H1 (cell line): ENCODE data around the gene PFKFB1. TPM values are rescaled to one million over a fixed set of nuclear protein-coding genes. Genes with fewer than 3 reads are reported as not detected.

Experiments used
- CBX5 ChIP-seq: fragments of 300-800, 300-1000 bp; sonication (generic); IDR thresholded peaks from 2 replicates; pipeline ENCODE4 v1.7.1; 2016; ENCODE audit warnings: antibody characterized with exemption, low read length, low read depth
- CHD1 ChIP-seq: IDR thresholded peaks from 2 replicates; pipeline ENCODE4 v1.6.1; 2012; ENCODE audit warnings: low read depth, low read length, improper control_type of control experiment
- CTCF ChIP-seq, 3 experiments: IDR thresholded peaks; 1 replicate in 2 of 3; 2 replicates in 1 of 3; pipeline versions ENCODE4 v1.5.1 to v1.6.1; 2011; ENCODE audit warnings: low read length in 3 of 3, mild to moderate bottlenecking in 3 of 3, inconsistent platforms in 2 of 3, low read depth in 1 of 3, moderate library complexity in 1 of 3; ENCODE audit not compliant: insufficient read depth in 1 of 3; ENCODE audit errors: control extremely low read depth in 1 of 3
- EZH2 ChIP-seq: fragments of 200-600 bp; sonication (generic); IDR thresholded peaks from 2 replicates; pipeline ENCODE4 v1.7.1; 2012; ENCODE audit warnings: low read depth, mild to moderate bottlenecking, moderate library complexity, low read length, inconsistent platforms; ENCODE audit not compliant: severe bottlenecking
- PHF8 ChIP-seq: fragments of 200-600 bp; sonication (generic); conservative IDR thresholded peaks from 2 replicates; pipeline ENCODE4 v1.7.1; 2012; ENCODE audit warnings: low read depth, mild to moderate bottlenecking, inconsistent platforms, low read length, moderate library complexity
- ZNF274 ChIP-seq: IDR thresholded peaks from 2 replicates; pipeline ENCODE4 v1.7.0; 2012; ENCODE audit warnings: low read length, borderline replicate concordance; ENCODE audit errors: extremely low read depth
- polyA plus RNA-seq, 7 experiments: library from polyadenylated mRNA; depleted of rRNA in 3 of 7; stranded (reverse) in 5 of 7; unstranded in 2 of 7; fragments of >200 nt in 5 of 7; fragments of 200-250 nt in 2 of 7; gene quantifications; 1 replicate in 5 of 7; 2 replicates in 1 of 7; 4 replicates in 1 of 7; pipeline versions ENCODE4 v1.2.1 to v1.2.3, GENCODE V29; 2011 to 2013; ENCODE audit warnings: missing spikeins in 2 of 7, mixed read lengths in 2 of 7
- total RNA-seq: library from RNA; stranded (reverse); fragmentation: NEBNext Ultra II Directional; extraction: Animal tissue kit (Norgen Biotek cat#: 25700); gene quantifications from 2 replicates; pipeline ENCODE4 v1.2.1, GENCODE V29; 2021

Gene PFKFB1
- total and polyA plus RNA-seq, 2 of the 8 experiments (the other 6 are each of a cell fraction or from before 2014, with no cell fraction given), result 0.26 to 0.30 TPM

GRCh38 chrX:55029291-55029690 is 35.3 kb upstream of the PFKFB1 start (continued):
- TF ChIP-seq CTCF (IDR thresholded peaks at IDR 0.05; ENCODE audit: control extremely low read depth in 1 of 3, insufficient read depth in 1 of 3, low read depth in 1 of 3, low read length in 3 of 3), result no peak
- no peak for TF ChIP-seq CBX5
- TF ChIP-seq EZH2, result no peak
- no peak for TF ChIP-seq PHF8
- TF ChIP-seq ZNF274, result no peak
- TF ChIP-seq CHD1, result no peak
